Measurements from ENCODE around the gene CHCHD3.

GRCh38 chr7:133047321-133047720 is 34.6 kb downstream of the CHCHD3 start:
- no peak for TF ChIP-seq PKNOX1 (IDR thresholded peaks at IDR 0.05)
- no peak for TF ChIP-seq CEBPB (tag; IDR thresholded peaks at IDR 0.05)
- TF ChIP-seq CTCF (IDR thresholded peaks at IDR 0.05 in 2 of 3, conservative IDR thresholded peaks at IDR 0.05 in 1 of 3; ENCODE audit: insufficient read depth in 2 of 3, low read depth in 1 of 3, low read length in 3 of 3): no peak
- no peak for TF ChIP-seq RAD21 (CRISPR knock-in tag; conservative IDR thresholded peaks at IDR 0.05 in 1 of 2, IDR thresholded peaks at IDR 0.05 in 1 of 2)
- no peak for TF ChIP-seq NCOR1 (IDR thresholded peaks at IDR 0.05)

Measured in K562 (cell line).